ENCODE measurements around the gene DVL1.
A peak's percentile ranks its signal among the peaks of the same experiment; 100 is the strongest.
"Not testable (repeated sequence)": the region's sequence is repeated elsewhere in the genome, so short reads cannot be mapped to it uniquely, and the experiment has no call there.

Gene DVL1

DNA sequence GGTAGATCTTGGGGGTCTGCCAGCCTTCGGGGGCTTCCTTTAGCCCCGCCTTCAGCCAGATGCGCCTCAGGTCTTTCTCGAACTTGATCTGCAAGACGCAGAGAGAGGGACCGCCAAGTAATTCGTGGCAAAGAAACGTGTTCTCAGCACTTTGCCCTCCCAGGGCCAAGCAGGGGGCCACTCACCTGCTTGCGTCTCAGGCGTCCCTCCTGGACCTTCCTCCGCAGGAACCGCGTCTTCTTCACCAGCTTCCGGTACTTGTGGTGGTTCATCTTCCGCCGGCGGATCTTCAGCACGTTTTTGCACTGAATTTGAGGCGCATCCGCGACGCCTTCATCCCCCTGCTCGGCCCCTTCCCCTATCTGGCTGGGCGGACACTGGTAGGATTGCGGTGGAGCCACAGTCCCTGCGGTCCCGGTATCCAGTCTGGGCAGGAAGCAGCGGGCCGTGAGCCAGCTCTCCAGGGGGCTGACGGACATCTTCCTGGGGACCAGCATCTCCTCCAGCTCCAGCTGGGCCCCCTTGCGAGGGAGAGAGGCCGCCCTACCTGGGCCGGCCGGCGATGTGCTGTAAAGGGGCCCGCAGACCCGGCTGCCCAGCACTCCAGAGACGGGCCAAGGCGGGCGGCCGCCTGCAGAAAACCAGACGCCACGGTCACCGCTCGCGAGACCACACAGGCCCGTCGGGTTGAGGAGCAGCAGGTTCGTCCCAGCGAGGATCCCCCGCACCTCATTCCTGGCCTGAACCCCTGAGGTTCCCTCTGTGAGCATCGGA, 24.8 kb upstream of the DVL1 start:
- DNase-seq (ENCODE audit: low read depth in 2 of 2): no peak

DNA sequence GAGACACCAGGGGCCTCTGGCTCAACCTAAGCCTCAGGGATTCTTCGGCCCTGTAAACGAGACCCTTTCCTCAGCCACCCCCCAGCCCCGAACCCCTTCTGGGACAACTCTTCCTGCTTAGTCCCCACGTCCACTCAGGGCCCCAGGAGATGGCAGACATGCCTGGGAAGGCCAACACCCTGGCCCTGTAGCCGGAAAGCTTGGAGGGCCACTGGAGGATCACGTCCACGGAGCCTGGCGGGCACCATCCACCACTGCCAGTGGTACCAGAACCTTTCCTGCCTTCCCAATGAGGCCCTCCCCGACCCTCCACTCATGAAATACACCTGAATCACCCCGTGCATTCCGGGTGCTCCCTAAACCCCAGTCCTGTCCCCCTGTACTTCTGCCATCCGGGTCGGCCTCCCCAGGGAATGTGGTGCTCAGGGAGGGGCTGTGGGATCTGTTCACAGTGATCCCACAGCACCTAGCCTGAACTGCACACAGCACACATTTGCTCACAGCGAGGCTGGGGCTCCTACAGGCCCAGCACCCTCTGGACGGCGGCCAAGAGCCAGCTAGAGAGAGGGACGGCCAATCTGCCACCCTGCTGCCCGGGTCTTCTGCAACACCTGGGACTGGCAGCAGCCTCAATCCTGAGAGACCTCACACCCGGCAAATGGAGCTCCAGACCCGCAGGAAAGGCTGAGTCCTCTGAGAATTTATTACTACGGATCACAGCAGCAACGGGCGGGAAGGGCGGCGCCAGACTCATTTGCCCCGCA, 24.0 kb upstream of the DVL1 start:
- no peak for DNase-seq (ENCODE audit: low read depth in 2 of 2)

DNA sequence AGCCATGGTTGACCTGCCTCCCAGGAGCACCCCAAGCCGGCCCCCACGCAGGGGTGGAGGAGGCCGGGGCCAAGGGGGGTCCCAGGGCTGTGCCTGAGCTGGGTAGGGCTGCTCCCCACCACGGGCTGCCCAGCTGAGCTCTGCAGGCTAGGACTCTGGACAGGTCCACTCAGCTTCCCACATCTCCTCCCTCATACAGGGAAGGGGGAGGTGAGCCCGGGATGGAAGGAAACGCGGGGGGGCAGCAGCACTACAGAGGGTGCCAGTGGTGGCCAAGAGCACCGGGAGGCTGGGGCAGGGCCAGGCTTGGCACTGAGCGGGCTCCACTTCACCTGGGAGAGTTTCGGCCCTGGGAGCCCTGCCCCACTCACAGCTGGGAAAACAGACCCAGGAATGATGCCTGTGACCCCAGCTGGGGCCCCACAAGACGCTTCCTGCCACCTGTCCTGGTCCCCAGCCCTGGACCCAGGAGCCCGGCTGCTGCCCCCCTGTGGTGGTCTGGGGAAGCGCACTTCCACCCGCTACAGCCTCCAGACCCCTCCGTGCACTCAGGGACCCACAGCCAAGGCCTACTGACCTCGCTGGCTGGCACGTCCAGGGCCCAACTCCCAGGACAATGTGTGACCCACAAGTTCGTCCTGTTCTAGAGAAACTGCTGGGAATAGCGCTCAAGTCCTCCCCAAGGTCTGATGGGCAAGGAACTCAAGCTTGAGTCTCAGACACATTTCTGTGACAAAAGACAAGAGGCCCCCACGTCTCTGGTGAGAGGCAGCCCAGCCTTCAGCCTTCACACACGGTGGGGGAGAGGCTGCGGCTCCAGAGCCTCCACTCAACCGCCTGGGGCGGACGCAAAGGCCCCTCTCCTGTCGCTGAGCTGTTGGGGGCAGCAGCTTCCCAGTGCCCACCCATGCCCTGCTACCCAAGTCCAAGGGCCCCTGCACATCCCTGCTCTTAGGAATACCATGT, 22.8 kb upstream of the DVL1 start:
- peak; percentile 34 to 69 for DNase-seq (ENCODE audit: low read depth in 2 of 2)

DNA sequence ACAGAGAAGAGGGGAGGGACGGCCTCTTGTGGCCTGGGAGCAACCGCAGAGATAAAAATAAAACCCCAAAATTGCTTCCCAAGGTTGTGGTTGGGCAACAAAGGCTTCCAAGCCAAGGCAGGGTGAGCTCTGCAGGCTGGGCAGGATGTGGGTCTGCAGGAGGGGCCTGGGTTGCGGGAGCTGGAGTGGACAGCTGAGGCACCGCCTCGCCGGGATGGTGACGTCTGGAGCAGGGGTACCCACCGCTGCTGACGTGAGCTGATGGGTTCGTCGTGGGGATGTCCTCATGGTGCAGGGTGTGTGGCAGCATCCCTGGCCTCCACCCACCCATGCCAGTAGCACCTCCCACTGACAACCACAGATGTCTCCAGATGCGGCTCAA, 22.1 kb upstream of the DVL1 start:
- DNase-seq (ENCODE audit: low read depth in 2 of 2): peak in 1 of 2 donors; percentile 11

DNA sequence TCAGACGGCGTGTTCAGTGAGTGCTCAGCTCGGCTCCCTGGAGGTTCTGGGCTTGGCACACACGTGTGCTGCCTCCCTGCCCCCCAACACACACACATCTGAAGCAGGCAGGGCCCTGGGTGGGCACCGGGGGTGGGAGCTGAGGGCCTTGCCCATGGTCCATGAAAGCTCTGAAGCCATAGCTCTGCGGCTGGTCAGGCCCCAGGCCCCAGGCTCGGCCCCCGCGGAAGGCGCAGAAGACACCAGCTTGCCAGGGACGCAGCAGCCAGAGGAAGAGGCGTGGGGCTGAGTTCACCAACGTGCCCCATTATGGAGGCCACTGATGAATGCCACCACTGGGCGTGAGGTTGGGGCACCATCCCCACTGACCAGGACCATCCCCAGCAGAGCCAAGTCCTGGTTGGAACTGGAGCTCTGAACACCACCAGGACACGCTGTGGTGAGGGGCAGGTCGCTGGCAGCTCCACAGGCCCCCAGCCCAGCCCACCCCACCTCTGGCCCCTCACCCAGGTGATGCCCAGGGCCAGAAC, 21.6 kb upstream of the DVL1 start:
- DNase-seq (ENCODE audit: low read depth in 2 of 2): no peak

DNA sequence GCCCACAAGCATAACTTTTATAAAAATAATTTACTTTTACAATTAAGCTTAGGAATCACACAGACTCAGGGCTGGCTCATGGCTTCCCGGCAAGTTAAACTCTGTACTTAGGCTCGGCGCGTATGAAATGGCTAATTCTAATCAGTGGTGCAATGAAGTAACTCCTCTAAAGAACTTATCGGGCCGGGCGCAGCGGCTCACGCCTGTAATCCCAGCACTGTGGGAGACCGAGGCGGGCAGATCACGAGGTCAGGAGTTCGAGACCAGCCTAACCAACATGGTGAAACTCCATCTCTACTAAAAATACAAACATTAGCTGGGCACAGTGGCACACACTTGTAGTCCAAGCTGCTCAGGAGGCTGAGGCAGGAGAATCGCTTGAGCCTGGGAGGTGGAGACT, 20.9 kb upstream of the DVL1 start:
- not testable (repeated sequence) for DNase-seq (ENCODE audit: low read depth in 2 of 2)

DNA sequence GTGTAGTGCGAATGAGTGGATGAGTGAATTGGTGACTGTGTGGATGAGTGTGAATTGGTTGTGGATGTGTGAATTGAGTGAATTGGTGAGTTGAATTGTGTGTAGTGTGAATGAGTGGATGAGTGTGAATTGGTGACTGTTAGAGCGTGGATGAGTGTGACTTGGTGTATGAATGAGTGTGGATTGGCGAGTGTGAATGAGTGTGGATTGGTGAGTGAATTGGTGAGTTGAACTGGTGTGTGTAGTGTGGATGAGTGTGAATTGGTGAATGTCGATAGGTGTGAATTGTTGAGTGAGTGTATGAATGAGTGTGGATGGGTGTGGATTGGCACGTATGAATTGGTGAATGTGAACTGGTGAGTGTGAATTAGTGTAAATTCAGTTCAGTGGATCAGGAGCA, 18.1 kb upstream of the DVL1 start:
- no peak for DNase-seq (ENCODE audit: low read depth in 2 of 2)

DNA sequence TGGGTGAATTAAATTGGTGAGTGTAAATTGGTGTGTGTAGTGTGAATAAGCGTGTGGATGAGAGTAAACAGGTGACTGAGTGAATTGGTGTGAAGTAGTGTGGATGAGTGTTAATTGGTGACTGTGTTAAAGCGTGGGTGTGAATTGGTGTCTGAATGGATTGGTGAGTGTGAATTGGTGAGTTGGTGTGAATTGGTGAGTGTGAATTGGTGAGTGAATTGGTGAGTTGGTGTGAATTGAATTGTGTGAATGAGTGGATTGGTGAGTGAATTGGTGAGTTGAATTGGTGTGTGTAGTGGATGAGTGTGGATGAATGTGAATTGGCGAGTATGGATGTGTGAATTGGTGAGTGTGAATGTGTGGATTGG, 17.5 kb upstream of the DVL1 start:
- DNase-seq (ENCODE audit: low read depth in 2 of 2): no peak

DNA sequence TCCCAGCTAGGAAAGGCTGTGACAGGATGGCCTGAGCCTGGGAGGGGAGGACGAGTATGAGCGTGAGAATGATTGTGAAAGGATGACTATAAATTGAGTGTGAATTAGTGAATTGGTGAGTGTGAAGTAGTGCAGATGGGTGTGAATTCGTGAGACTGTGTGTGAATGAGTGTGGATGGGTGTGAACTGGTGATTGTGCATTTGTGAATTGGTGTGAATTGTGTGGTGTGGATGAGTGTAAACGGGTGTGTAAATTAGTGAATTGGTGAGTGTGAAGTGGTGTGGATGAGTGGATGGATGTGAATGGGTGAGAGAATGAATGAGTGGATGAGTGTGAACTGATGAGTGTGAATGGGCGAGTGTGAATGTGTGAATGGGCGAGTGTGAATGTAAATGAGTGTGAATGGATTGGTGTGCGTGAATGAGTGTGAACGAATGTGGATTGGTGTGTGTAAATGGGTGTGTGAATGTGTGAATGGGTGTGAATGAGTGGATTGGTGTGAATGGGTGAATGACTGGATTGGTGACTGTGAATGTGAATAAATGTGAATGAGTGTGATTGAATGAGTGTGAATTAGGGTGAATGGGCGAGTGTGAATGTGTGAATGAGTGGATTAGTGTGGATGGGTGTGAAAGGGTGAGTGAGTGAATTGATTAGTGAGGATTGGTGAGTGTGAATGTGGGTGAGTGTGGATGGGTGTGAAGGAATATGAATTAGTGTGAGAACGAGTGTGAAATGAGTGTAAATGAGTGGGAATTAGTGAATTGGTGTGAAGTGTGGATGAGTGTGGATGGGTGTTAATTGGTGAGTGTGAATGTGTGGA, 16.9 kb upstream of the DVL1 start:
- no peak for DNase-seq (ENCODE audit: low read depth in 2 of 2)

DNA sequence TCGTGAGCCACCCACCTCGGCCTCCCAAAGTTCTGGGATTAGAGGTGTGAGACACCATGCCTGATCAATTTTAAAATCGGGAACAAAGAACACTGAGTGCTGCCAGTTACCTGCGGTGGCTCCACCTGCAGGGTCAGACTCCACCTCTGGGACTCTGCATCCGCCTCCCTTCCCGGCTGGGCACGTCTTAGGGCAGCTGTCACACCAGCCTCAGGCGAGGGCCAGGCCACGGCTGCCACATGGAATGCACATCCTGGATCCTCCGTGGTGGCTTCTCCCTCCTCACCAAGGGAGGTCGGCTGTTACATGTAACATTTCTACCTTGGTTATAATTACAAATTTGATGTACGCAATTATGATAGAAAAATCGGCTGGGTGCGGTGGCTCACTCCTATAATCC, 15.0 kb upstream of the DVL1 start:
- no peak for DNase-seq (ENCODE audit: low read depth in 2 of 2)

DNA sequence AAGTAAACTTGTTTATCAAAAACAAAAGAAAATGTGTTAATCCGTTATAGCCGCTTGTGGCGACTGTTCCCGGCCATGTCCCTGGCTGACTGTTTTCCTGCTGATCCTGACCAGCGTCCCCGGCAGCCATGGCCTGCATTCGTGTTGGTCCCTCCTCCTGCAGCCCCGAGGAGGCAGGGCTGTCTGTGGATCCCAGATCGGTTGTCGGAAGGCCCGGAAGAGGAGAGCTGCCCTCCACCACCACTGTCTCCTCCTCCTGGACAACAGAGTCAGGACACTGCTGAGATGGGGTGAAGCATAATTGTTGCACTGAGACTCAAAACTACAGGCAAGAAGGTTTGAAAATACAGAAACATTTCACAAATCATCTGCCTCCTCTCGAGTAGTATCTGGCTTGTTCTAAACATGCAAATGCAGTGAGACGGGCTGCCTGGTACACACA, 12.8 kb upstream of the DVL1 start:
- no peak for DNase-seq (ENCODE audit: low read depth in 2 of 2)

DNA sequence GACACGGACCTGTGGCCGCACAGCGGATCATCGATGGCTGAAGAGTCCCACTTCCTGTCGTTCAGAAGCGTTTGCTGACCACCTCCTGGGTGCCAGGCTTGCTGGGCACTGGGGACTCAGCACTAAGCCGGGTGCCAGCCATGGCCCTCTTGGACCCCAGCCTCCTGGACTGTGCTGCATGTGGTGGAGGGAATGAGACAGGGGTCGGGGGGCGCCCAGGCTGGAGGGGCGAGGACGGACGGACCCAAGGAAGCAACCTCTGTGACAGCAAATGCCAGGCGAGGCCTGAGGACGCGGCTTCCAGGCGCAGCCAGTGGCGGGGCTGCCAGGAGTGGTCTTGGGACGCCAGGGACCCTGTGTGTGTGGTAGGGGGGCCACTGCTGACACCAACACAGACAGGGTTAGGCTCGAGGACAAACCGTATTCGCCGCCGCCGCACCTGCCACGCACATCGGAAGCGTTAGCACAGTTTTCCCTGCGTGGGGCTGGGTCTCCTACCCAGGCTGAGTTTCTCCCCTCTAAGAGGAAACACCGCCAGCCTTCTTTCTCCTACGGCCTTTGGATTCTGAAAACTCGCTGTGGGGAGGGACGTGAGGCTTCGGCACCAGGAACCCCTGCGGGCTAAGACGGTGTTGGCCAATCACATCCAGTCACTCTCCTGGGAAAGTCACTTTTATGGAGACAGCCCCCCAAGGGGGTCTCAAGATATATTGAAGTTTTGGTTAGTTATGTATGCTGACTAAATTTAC, 12.2 kb upstream of the DVL1 start:
- DNase-seq (ENCODE audit: low read depth in 2 of 2): no peak

DNA sequence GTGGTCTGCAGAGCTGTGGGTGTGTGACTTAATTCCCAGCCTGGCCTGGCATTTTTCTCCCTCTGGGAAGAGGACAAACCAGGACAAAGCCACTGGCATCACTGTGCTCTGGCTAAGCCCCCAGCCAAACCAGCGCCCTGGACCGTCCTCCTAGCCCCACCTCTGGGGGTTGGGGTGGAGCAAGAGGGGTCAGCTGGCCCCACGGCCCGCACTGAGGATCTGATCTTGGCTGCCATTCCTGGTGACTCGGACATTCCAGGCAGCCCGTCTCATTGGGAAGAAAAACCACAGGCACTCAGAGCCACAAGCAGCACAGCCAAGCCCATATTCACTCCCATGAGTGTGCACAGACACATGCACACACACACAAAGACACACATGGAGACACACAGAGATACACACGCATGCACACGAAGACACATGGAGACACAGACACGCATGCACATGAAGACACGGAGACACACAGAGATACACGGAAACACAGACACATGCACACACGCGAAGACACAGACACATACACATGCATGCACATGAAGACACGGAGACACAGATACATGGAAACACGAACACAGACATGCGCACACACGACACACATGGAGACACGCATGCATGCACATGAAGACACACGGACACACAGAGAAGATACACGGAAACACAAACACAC, 11.4 kb upstream of the DVL1 start:
- DNase-seq (ENCODE audit: low read depth in 2 of 2): no peak

DNA sequence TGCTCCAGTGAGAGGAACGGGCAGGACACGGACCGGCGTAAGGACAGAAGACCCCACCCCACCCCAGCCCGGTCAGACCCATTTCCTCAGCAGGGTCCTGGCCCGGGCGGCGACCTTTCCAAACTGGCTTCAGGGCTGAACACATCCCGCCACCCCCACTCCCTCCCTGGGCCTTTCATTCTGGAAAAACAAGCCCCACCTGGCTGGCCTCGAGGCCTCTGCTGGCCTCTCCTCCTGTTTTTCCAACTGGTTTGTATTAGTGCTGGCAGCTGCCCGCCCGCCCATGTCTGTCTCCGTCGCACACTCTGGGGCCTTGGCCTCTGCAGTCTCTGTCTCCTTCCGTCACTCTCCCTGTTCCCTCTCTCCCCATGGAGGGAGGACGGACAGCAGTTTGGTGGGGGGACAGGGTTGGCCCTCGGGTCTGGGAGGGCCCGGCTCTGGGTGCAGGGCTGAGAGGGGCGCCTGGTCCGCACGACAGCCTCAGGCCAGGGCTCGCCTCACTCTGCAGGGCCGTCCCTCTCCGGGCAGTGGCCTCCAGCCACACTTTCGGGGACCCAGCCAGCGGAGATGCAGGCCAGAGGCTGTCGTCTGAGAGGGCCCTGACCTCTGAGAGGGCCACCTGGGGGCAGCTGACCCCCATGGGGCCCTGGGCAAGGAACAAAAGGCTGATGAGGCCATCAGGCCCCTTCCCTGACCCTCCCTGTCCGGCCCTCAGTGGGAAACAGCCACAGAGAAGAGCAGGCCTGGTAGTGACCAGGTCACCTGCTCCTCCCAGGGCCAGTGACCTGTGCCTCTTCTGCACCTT, 10.6 kb upstream of the DVL1 start:
- DNase-seq (ENCODE audit: low read depth in 2 of 2): no peak

DNA sequence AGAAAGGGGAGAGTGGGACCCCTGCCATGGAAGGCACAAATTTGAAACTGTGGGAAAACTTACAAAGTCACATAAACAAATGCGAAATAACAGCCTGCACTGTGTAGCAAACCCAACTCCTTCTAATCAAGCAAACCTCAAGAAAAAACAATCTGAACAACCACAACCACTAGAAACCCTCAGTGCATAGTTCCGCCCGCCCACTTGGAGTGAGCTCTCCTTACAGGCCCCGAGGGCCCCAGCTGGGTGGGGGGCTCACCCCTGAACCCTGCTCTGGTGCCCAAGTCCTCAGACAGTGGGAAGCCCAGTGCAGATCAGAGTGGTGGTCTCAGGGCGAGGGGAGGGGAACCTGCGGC, 10.1 kb upstream of the DVL1 start:
- no peak for DNase-seq (ENCODE audit: low read depth in 2 of 2)

DNA sequence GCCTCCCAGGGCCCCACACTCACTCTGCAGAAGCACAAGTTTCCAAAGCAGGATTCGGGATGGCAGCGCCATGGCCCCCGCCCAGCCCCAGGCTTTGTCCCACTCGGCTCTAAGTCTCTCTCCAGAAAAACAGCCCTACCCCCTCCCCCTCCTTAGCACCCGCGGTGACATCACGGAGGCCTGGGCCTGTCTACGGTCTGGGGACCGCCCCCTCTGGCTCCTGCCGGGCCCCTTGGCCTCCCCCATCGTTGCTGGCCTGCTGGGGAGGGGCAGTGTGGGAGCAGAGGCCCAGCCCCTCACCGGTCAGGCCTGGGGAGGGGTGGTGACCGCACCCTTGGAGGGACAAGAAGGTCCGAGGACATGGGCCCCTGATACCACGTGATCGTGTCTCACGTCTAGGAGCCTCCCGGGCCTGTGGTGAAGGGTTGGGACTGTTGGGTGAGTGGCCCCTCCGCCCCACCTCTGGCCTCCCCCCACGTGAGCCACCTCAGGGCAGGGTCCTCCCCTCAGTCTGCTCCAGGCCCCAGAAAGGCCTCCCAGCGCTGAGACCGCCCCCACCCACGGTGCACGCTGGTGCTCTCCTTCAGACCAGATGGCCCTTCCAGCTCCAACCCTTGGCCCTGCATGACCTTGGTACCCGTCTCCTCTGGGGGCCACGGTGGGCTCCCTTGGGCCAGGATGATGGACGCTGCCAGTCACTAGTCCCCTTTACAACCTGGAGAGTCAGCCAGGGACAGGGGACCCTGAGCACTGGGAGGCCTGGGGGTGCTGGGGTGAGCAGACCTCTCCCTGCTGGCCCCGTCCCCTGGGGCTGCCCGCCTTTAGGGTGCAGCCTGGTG, 9.4 kb upstream of the DVL1 start, which contains the start of gene MXRA8:
Gene MXRA8, minus strand, starts transcription at position 123 of the 839 bp plus-strand sequence. Its CDS starts 51 bp downstream, at position 72.
- DNase-seq (ENCODE audit: low read depth in 2 of 2): no peak

DNA sequence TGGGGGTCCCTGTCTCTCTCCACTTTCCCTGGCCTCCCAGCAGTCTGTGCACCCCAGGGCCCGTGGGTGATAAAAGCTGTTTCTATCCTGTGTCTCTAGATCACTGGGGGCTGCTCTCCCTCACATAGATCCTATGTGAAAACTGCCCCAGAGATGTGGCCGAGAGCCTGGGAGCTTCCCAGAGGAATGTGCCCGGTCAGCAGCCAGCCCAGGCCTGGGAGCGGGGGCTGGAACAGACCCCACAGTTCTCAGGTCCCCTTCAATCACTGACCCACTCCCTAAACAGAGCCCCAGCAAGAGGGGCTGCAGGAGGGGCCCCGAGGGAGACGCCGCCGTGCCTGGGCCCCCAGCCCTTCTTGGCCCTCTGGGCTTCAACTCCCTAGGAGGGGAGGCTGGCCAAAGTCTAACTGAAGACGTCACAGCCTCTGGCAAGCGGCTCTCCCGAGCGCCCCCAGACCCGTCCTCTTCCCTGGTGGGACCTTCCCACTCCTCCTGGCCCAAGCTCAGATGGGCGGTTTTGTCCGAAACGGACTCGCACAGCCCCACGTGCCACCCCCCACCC, 8.7 kb upstream of the DVL1 start:
- DNase-seq (ENCODE audit: low read depth in 2 of 2): no peak
